COLO668 (cell line): ENCODE results near the gene EIF3A.

Source experiments
- DNase-seq: peaks from one replicate; lab custom pipeline; 2025; ENCODE audit not compliant: unreplicated experiment; lab: John Stamatoyannopoulos, UW

EIF3A gene

GRCh38 chr10:119006451-119007210 is 74.0 kb downstream of the EIF3A start:
- DNase-seq: no peak

GRCh38 chr10:119005362-119006043 is 75.1 kb downstream of the EIF3A start:
- no peak for DNase-seq

- no peak for DNase-seq
Measured at GRCh38 chr10:119003572-119004289, 76.9 kb downstream of the EIF3A start.

GRCh38 chr10:119001717-119002500 is 78.7 kb downstream of the EIF3A start:
- no peak for DNase-seq

- no peak for DNase-seq
Measured at GRCh38 chr10:118998183-118998582, 82.4 kb downstream of the EIF3A start.

- DNase-seq: no peak
Measured at GRCh38 chr10:118997379-118997778, 83.2 kb downstream of the EIF3A start.

GRCh38 chr10:118995739-118996138 is 84.9 kb downstream of the EIF3A start:
- no peak for DNase-seq

GRCh38 chr10:118994321-118994720 is 86.3 kb downstream of the EIF3A start:
- no peak for DNase-seq

- DNase-seq: no peak
Measured at GRCh38 chr10:118993214-118993613, 87.4 kb downstream of the EIF3A start.

- DNase-seq: no peak
Measured at GRCh38 chr10:118992496-118992895, 88.1 kb downstream of the EIF3A start.

GRCh38 chr10:118990326-118990725 is 90.3 kb downstream of the EIF3A start:
- DNase-seq: no peak

- DNase-seq: no peak
Measured at GRCh38 chr10:118986815-118987790, 93.5 kb downstream of the EIF3A start.

GRCh38 chr10:118985576-118985975 is 95.0 kb downstream of the EIF3A start:
- DNase-seq: no peak
